Neural cell (in vitro differentiated cells): ENCODE data around the gene PDILT. TPM values are rescaled to one million over a fixed set of nuclear protein-coding genes. Genes with fewer than 3 reads are reported as not detected.

Source experiments
- H2AFZ ChIP-seq: fragments of 200-600, 300-800 bp; sonication (generic), shearing (Covaris generic); 2 replicates; pipeline ENCODE4 v1.6.0; 2014; ENCODE audit warnings: low read depth, mild to moderate bottlenecking, antibody characterized with exemption, low read length, moderate library complexity
- H3F3A ChIP-seq: fragments of 200-600 bp; shearing (Covaris generic); 2 replicates; pipeline ENCODE4 v1.6.1; 2016; ENCODE audit warnings: mild to moderate bottlenecking, moderate library complexity, mixed read lengths, antibody characterized with exemption, low read length; ENCODE audit not compliant: insufficient read depth, poor library complexity, severe bottlenecking
- H3K27ac ChIP-seq: fragments of 200-600, 300-800 bp; sonication (generic), shearing (Covaris generic); 2 replicates; pipeline ENCODE4 v1.5.1; 2014; ENCODE audit warnings: mild to moderate bottlenecking, low read length, moderate library complexity
- H3K27me3 ChIP-seq: fragments of 300-800, 200-600 bp; sonication (generic), shearing (Covaris generic); 2 replicates; pipeline ENCODE4 v1.6.0; 2014; ENCODE audit warnings: mild to moderate bottlenecking, low read depth, low read length, moderate library complexity; ENCODE audit not compliant: insufficient read depth
- H3K36me3 ChIP-seq: fragments of 300-800, 200-600 bp; sonication (generic), shearing (Covaris generic); 2 replicates; pipeline ENCODE4 v1.5.1; 2014; ENCODE audit warnings: mild to moderate bottlenecking, antibody characterized with exemption, low read length, moderate library complexity; ENCODE audit not compliant: insufficient read depth
- H3K4me2 ChIP-seq: fragments of 300-800, 200-600 bp; sonication (generic), shearing (Covaris generic); 2 replicates; pipeline ENCODE4 v1.6.0; 2014; ENCODE audit warnings: mild to moderate bottlenecking, low read length
- H3K4me3 ChIP-seq: fragments of 300-800, 200-600 bp; sonication (generic), shearing (Covaris generic); 2 replicates; pipeline ENCODE4 v1.5.1; 2014; ENCODE audit warnings: mild to moderate bottlenecking, low read length, moderate library complexity
- H3K79me2 ChIP-seq: fragments of 200-600 bp; shearing (Covaris generic); replicated peaks from 2 replicates; pipeline ENCODE4 v1.6.0; 2014; ENCODE audit warnings: mild to moderate bottlenecking, low read length, moderate library complexity; ENCODE audit not compliant: insufficient read depth
- H3K9ac ChIP-seq: fragments of 300-800, 200-600 bp; sonication (generic), shearing (Covaris generic); 2 replicates; pipeline ENCODE4 v1.6.1; 2016; ENCODE audit warnings: mild to moderate bottlenecking, low read length, mixed read lengths
- H3K9me2 ChIP-seq: fragments of 200-600 bp; shearing (Covaris generic); 2 replicates; pipeline ENCODE4 v1.6.1; 2016; ENCODE audit warnings: mild to moderate bottlenecking, low read length, mixed read lengths; ENCODE audit not compliant: insufficient read depth
- H3K9me3 ChIP-seq: fragments of 200-600, 300-800 bp; sonication (generic), shearing (Covaris generic); 2 replicates; pipeline ENCODE4 v1.6.1; 2016; ENCODE audit warnings: mild to moderate bottlenecking, mixed run types, low read length, moderate library complexity, mixed read lengths
- H4K20me1 ChIP-seq: fragments of 200-600 bp; shearing (Covaris generic); 2 replicates; pipeline ENCODE4 v1.6.1; 2016; ENCODE audit warnings: mild to moderate bottlenecking, mixed run types; ENCODE audit not compliant: insufficient read depth
- CTCF ChIP-seq: fragments of 450-650 bp; IDR thresholded peaks from 2 replicates; pipeline ENCODE4 v1.5.1; 2014; ENCODE audit warnings: antibody characterized with exemption, mild to moderate bottlenecking, moderate library complexity; ENCODE audit not compliant: poor library complexity, severe bottlenecking
- EP300 ChIP-seq: fragments of 450-650 bp; conservative IDR thresholded peaks from 2 replicates; pipeline ENCODE4 v1.6.1; 2014; ENCODE audit warnings: antibody characterized with exemption, mild to moderate bottlenecking, moderate library complexity; ENCODE audit not compliant: poor library complexity, severe bottlenecking
- EZH2 ChIP-seq: fragments of 200-600, 300-800 bp; shearing (Covaris generic), sonication (generic); IDR thresholded peaks from 2 replicates; pipeline ENCODE4 v1.6.1; 2014; ENCODE audit warnings: antibody characterized with exemption, low read length, borderline replicate concordance, mild to moderate bottlenecking; ENCODE audit not compliant: insufficient read depth, poor library complexity, severe bottlenecking
- MXI1 ChIP-seq: fragments of 450-650 bp; conservative IDR thresholded peaks from 2 replicates; pipeline ENCODE4 v1.6.1; 2014; ENCODE audit warnings: antibody characterized with exemption, mild to moderate bottlenecking; ENCODE audit not compliant: poor library complexity, severe bottlenecking
- POLR2AphosphoS5 ChIP-seq: IDR thresholded peaks from 2 replicates; pipeline ENCODE4 v1.6.1; 2012
- RAD21 ChIP-seq: fragments of 450-650 bp; conservative IDR thresholded peaks from 2 replicates; pipeline ENCODE4 v1.6.1; 2014; ENCODE audit warnings: antibody characterized with exemption, mild to moderate bottlenecking, moderate library complexity
- SMC3 ChIP-seq: fragments of 450-650 bp; conservative IDR thresholded peaks from 2 replicates; pipeline ENCODE4 v1.6.1; 2014; ENCODE audit warnings: antibody characterized with exemption, mild to moderate bottlenecking, moderate library complexity; ENCODE audit not compliant: poor library complexity
- TAF1 ChIP-seq: IDR thresholded peaks from 2 replicates; pipeline ENCODE4 v1.6.1; 2012; ENCODE audit warnings: low read depth
- polyA plus RNA-seq: library from polyadenylated mRNA; depleted of rRNA; stranded (reverse); fragments of >200 nt; gene quantifications from 2 replicates; pipeline ENCODE4 v1.2.3, GENCODE V29; 2014
- TF ChIP-seq, protein P1 (sequence below): IDR thresholded peaks from 2 replicates; pipeline ENCODE4 v1.6.1; 2012; ENCODE audit warnings: borderline replicate concordance

Gene PDILT
- polyA plus RNA-seq, 1 donor from 2014 or later, result not detected

DNA sequence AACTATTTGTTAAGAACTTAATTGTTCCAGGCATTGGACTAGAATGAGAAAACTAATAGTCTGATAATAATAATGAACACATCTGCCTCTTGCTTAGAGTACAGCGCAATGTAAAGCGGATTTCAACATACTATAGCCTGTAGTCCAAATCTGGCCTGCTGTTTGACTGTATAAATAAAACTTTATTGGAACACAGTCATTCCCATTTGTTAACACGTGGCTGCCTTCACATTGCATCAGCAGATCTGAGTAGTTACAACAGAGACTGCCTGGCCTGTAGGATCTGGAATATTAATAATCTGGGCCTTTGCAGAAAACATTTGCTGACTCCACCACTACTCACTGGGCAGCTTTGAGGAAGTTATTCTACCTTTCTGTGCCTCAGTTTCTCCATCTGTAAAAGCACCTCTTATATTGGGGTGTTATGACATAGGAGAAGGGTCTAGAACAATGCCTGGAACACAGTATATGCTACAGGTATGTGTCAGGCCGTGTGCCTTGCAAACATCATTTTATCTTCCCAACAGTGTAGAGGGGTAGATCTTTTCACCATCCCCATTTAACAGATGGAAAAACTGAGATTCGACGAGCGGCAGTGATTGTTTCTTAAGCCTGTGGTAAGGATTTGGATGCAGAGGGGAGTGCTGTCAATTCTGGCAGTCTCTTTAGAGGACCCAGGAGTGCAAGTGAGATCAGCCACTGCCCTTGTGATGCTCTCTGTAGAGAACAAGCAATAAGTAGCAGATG is 22.2 kb downstream of the PDILT start:
- Histone ChIP-seq H3K4me2 (no peak overlapping the region), H3K9me2 (no peaks in the 10 kb centered on the region), H3K27me3 (no peaks in the 10 kb centered on the region), H3K9me3 (no peaks in the 10 kb centered on the region), H3K4me3 (no peak overlapping the region), H3F3A (no peaks in the 10 kb centered on the region), H3K9ac (no peak overlapping the region), H3K79me2 (no peaks in the 10 kb centered on the region), H3K36me3 (no peaks in the 10 kb centered on the region), H2AFZ (no peak overlapping the region), H3K27ac (no peak overlapping the region), H4K20me1 (no peaks in the 10 kb centered on the region)
- TF ChIP-seq, protein P1, sequence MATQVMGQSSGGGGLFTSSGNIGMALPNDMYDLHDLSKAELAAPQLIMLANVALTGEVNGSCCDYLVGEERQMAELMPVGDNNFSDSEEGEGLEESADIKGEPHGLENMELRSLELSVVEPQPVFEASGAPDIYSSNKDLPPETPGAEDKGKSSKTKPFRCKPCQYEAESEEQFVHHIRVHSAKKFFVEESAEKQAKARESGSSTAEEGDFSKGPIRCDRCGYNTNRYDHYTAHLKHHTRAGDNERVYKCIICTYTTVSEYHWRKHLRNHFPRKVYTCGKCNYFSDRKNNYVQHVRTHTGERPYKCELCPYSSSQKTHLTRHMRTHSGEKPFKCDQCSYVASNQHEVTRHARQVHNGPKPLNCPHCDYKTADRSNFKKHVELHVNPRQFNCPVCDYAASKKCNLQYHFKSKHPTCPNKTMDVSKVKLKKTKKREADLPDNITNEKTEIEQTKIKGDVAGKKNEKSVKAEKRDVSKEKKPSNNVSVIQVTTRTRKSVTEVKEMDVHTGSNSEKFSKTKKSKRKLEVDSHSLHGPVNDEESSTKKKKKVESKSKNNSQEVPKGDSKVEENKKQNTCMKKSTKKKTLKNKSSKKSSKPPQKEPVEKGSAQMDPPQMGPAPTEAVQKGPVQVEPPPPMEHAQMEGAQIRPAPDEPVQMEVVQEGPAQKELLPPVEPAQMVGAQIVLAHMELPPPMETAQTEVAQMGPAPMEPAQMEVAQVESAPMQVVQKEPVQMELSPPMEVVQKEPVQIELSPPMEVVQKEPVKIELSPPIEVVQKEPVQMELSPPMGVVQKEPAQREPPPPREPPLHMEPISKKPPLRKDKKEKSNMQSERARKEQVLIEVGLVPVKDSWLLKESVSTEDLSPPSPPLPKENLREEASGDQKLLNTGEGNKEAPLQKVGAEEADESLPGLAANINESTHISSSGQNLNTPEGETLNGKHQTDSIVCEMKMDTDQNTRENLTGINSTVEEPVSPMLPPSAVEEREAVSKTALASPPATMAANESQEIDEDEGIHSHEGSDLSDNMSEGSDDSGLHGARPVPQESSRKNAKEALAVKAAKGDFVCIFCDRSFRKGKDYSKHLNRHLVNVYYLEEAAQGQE, result no peak
- no peak for TF ChIP-seq MXI1
- no peak for TF ChIP-seq EZH2
- TF ChIP-seq RAD21, result no peak
- TF ChIP-seq SMC3, result no peak
- no peak for TF ChIP-seq TAF1
- no peak for TF ChIP-seq POLR2AphosphoS5
- no peak for TF ChIP-seq CTCF
- TF ChIP-seq EP300, result no peak

DNA sequence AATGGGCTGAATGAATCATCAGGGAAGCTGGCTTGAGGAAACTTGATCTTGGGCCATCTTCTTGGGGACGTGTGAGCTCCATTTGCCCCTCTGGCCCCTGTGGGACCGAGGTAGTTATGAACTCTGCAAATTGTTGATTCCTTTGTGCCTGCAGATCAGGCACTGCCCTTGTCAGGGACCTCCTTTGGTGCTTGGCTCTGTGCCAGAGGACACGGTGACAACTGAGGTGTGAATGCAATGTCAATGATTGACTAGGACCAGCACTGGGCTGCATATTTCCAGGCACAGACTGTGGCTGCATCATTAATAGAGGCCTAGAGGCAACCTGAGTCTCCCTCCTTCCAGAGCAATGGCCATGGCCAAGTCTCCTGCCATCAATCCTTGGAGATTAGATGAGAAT is 23.8 kb downstream of the PDILT start:
- H3F3A ChIP-seq, result no peaks in the 10 kb centered on the region
- H3K27me3 ChIP-seq, result no peaks in the 10 kb centered on the region
- no peak overlapping the region for H2AFZ ChIP-seq
- H3K9me3 ChIP-seq, result no peaks in the 10 kb centered on the region
- H3K79me2 ChIP-seq, result no peaks in the 10 kb centered on the region
- no peaks in the 10 kb centered on the region for H3K9me2 ChIP-seq
- no peak overlapping the region for H3K9ac ChIP-seq
- H3K4me2 ChIP-seq, result no peak overlapping the region
- no peak overlapping the region for H3K27ac ChIP-seq
- TF ChIP-seq, protein P1, result no peak
- TF ChIP-seq EZH2 (no peak), EP300 (no peak), RAD21 (no peak), SMC3 (no peak), CTCF (no peak), MXI1 (no peak), TAF1 (no peak), POLR2AphosphoS5 (no peak)
- no peak overlapping the region for H3K4me3 ChIP-seq
- no peaks in the 10 kb centered on the region for H3K36me3 ChIP-seq
- H4K20me1 ChIP-seq, result no peaks in the 10 kb centered on the region
